Measurements from ENCODE around the gene P2RX4.
"Not testable (repeated sequence)": the region's sequence is repeated elsewhere in the genome, so short reads cannot be mapped to it uniquely, and the experiment has no call there.

P2RX4 gene, protein sequence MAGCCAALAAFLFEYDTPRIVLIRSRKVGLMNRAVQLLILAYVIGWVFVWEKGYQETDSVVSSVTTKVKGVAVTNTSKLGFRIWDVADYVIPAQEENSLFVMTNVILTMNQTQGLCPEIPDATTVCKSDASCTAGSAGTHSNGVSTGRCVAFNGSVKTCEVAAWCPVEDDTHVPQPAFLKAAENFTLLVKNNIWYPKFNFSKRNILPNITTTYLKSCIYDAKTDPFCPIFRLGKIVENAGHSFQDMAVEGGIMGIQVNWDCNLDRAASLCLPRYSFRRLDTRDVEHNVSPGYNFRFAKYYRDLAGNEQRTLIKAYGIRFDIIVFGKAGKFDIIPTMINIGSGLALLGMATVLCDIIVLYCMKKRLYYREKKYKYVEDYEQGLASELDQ

DNA sequence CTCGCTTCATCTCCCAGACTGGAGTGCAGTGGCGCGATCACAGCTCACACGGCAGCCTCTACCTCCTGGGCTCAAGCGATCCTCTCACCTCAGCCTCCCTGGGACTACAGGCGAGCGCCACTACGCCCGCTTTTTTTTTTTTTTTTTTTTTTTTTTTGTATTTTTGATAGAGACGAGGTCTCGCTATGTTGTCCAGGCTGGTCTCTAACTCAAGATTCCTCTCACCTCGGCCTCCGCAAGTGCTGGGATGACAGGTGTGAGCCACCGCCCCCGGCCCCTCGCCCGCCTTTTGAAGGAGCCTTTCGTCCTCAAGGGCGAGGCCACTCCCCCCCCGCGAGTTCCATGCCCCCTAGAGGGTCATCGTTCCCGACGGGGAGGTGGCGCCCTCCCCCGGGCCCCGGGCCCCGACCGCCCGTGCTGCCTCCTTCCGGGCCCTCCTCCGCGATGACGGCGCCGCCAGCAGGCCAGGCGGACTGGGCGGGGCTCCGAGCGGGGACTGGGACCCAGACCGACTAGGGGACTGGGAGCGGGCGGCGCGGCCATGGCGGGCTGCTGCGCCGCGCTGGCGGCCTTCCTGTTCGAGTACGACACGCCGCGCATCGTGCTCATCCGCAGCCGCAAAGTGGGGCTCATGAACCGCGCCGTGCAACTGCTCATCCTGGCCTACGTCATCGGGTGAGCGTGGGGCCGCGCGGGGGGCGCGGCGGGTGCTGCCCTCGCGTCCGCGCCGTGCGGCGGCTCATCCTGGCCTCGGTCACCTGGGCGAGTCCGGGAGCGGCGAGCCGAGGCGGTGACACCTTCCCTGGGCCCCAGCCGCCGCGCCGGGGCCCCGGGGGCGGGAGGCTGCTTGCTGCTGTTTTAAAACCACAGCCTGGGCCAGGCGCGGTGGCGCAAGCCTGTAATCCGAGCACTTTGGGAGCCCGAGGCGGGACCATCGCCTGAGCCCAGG, at the start of gene P2RX4:
Gene P2RX4 (plus strand): TSS at position 506 of the 949 bp plus-strand sequence. CDS start 36 bp downstream, at position 542.
- peak; percentile 94 for DNase-seq

DNA sequence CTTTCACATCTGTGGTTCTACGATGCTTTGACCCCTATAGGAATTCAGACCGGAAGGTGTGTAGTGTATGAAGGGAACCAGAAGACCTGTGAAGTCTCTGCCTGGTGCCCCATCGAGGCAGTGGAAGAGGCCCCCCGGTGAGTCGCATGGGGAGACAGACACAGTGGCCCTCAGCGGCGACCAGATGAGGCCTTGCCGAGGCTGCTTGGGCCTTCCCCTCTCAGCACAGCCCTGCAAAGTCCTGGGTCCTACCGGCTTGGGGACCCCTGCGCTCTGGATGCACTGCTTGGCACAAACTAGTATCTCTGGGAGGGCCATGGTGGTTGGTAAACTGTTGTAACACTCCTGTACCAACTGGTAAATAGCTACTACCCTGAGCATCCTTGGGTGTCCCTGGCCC, 47.5 kb upstream of the P2RX4 start:
- no peak for DNase-seq

DNA sequence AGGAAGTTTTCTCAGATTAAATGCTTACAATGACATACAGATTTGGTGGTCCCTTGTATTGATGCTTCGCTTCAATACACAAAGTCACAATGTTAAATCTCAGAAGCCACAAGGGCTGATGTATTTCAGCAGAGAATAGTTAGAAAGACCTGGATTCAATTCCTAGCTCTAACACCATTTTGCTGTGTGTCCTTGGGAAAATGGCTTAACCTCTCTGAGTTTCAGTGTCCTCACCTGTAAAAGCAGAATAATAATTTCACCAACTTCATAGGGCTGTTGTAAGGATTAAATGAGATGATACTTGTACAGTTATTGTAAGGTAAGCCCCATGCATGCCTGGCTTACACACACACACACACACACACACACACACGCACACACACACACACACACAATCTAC, 46.9 kb upstream of the P2RX4 start:
- DNase-seq: no peak

DNA sequence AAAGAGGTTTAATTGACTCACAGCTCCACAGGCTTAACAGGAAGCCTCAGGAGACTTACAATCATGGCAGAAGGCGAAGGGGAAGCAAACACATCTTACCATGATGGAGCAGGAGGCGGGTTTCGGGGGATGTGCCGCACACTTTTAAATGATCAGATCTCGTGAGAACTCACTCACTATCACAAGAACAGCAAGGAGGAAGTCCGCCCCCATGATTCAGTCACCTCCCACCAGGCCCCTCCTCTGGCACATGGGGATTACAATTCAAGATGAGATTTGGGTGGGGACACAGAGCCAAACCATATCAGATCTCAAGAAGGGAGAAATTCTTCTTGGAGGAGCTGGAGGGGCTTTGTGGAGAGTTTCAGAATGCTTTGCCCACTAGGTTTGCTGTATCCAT, 45.1 kb upstream of the P2RX4 start:
- not testable (repeated sequence) for DNase-seq

DNA sequence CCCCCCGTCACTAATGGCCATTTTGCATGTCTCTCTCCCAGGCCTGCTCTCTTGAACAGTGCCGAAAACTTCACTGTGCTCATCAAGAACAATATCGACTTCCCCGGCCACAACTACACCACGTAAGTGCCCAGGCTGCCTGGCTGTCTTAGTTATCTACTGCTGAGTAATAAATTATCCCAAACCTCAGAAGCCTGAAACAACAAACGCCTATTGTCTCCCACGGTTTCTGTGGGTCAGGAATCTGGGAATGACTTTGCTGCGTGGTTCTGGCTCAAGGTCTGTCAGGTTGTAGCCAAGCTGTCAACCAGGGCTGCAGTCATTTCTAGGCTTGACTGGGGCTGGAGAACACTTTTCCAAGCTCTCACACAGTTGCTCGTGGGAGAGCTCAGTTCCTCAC, 44.6 kb upstream of the P2RX4 start:
- no peak for DNase-seq

DNA sequence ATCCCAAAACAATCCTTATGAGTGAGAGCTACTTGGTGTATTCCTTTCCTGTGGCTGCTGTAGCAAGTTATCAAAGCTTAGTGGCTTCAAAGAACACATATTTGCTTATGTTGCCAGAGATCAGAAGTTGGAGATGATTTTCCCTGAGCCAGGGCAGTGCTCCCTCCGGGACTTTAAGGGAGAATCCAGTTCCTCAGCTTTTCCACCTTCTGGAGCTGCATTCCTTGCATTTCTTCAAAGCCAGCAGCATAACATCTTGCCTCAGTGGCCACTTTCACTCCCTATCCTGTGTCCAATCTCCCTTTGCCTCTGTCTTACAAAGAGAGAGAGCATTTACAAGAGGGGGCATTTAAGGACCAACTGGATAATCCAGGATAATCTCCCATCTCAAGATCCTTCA, 43.6 kb upstream of the P2RX4 start:
- no peak for DNase-seq

DNA sequence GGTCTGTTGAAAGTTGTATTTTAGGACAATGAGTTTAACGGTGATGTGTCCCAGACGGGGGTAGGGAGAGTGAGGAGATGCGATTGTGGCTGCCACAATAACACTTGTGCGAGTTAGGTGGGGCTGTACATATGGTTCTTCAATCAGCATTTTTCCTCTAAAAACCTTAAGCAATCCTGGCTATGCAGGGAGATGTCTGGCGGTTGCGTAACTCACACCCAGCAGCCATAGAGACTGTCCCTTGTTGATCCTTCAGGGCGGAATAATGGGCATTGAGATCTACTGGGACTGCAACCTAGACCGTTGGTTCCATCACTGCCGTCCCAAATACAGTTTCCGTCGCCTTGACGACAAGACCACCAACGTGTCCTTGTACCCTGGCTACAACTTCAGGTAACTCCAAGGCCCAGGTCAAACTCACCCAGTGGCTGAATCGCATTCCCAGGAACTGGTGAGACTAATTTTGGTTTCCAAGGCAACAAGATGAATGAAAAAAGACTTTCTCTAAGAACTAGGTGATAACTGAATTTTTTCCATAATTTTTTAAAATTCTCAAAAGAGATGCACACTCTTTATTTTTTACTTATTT, 42.6 kb upstream of the P2RX4 start:
- DNase-seq: no peak

DNA sequence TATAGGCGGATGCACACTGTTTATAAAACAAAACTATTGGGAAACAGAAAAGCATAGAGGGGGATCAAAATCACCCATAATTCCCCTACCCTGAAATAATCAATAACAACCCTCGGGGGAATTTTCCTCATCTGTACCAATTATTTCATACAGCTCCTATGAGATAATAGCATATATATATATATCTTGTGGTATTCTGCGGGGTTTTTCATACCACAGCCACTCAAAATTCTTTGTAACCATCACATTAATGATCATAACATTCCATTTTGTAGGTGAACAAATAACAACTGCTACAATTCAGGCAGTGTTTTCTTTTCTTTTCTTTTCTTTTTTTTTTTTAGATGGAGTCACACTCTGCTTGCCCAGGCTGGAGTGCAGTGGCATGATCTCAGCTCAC, 42.0 kb upstream of the P2RX4 start:
- no peak for DNase-seq

DNA sequence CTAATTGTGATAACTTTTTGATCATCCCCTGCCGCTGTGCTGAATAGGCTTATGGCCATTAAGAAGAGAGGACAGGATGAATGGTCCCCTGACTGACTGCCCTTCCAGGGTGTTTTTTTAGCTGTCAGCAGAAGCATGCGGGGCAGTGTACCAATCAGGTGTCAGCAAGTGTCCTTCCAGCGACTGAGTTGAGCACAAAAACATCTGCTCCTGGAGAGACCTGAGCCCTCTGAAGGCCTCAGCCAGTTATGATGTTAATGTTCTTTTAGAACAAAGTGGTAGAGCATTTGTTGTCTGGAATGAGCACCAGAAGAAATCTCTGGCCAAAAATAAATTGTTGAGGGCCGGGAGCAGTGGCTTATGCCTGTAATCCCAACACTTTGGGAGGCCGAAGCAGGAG, 39.8 kb upstream of the P2RX4 start:
- DNase-seq: no peak

DNA sequence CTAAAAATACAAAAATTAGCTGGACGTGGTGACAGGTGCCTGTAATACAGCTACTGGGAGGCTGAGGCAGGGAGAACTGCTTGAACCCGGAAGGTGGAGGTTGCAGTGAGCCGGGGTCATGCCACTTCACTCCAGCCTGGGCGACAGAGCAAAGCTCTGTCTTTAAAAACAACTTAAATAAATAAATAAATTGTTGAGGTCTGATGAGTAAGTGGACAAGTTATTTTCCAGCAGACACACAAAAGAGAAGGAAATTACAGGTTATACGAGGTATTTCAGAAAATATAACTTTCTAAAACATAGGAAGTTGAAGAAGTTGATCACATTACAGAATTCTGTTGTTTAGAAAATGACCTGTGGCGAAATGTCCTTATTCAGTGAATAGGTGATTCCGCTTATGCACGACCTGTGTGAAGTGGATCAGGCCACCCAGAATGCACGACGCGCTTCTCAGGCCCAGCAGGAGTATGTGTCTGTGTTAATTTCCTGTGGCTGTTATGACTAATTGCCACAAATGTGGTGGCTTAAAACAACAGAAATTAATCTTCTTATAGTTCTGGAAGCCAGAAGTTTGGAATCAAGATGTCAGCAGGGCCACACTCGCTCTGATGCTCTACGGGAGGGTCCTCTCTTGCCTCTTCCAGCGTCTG, 39.2 kb upstream of the P2RX4 start:
- DNase-seq: no peak

DNA sequence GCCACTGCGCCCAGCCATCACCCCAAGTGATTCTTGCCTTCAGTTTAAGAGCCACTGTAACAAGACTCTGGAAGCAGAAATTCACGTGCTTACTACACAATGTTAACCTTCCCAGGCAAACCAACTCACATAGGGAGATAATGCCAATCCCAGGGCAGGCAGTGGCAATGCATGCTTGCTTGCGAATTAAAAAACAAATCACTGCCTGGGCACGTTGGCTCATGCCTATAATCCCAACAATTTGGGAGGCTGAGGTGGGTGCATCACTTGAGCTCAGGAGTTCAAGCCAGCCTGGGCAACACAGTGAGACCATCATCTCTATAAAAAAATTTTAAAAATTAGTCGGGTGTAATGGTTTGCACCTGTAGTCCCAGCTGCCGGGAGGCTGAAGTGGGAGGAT, 37.8 kb upstream of the P2RX4 start:
- no peak for DNase-seq

DNA sequence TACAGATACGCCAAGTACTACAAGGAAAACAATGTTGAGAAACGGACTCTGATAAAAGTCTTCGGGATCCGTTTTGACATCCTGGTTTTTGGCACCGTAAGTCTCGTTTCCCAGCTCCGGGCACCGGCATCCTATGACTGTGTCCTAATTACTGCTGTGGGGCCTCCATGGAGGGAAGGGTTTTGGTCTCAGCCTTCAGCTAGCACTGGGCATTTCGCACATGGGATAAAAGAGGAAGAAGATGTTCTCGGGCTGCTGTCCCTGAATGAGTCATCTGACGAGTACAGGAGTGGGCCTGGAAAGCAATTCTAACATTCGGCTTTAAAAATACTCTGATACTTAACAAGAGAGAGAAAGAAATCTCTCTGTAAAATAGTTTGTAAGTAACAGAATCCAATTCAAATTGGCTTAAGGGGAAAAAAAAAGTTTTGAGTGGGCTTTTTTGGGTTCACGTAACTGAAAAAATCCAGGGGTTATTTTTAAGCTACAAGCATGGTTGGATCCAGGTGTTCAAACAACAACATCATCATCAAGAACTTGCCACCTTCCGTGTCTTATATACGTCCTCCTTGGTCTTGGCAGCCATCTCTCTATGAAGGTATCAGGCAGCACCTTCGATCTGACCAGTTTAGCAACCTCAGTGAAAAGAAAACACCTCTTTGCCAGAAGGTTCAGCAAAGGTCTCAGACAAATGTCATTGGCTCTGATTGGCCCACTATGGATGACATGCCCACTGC, 34.4 kb upstream of the P2RX4 start:
- DNase-seq: no peak

DNA sequence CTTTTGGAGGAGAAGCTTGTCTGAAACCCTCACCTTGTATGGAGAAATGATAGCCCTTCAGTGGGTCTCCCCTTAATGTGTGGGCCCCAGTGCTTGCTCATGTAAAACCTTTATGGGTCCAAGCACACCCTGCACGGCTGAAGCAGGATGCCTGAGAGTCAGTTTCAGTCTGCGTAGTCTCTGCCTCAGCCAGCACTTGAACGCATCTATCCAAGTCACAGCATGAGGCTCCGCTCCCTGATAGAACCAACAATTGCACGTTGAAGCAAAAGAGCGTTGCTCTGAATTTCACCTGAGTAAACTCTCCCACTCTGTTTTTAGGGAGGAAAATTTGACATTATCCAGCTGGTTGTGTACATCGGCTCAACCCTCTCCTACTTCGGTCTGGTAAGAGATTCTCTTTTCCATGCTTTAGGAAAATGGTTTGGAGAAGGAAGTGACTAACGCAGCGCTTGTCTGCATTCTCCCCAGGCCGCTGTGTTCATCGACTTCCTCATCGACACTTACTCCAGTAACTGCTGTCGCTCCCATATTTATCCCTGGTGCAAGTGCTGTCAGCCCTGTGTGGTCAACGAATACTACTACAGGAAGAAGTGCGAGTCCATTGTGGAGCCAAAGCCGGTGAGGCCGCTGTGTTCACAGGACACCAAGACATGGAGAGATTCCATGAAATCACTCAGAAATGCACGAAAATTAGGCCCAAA, 33.0 kb upstream of the P2RX4 start:
- no peak for DNase-seq

DNA sequence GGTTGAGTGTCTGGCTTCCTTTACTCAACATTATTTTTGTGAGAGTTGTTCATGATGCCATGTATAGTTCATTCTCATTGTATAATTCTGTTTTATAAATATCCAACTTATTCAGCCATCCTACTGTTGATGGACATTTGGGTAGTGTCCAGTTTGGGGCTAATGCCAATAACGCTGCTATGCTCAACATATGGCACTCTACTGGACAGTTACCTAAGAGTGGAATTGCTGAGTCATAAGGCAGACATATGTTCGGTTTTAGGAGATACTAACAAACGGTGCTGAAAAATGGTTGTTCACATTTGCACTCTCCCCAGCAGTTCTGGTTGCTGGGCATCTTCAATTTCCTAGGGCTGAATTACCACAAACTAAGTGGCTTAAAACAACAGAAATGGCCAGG, 28.7 kb upstream of the P2RX4 start:
- no peak for DNase-seq

DNA sequence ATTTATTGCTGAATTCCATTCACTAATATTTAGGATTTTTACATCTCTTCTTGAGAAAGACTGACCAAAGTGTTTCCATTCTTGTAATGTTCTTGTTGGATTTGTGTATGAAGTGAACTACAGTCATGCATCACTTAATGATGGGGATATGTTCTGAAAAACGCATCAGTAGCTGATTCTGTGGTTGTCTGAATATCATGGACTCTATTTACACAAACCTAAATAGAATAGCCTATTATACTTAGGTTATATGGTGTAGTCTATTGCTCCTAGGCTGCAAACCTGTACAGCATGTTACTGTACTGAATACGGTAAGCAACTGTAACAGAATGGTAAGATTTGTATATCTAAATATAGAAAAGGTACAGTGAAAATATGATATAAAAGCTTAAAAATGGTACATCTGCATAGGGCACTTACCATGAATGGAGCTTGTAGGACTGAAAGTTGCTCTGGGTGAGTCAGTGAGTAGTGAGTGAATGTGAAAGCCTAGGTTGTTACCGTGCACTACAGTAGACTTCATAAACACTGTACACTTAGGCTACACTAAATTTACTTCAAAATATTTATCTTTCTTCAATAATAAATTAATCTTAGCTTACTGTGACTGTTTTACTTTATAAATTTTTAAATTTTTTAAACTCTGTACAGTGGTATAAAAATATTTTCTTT, 27.6 kb upstream of the P2RX4 start:
- no peak for DNase-seq

DNA sequence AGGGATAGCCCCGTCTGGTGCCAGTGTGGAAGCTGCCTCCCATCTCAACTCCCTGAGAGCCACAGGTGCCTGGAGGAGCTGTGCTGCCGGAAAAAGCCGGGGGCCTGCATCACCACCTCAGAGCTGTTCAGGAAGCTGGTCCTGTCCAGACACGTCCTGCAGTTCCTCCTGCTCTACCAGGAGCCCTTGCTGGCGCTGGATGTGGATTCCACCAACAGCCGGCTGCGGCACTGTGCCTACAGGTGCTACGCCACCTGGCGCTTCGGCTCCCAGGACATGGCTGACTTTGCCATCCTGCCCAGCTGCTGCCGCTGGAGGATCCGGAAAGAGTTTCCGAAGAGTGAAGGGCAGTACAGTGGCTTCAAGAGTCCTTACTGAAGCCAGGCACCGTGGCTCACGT, 25.5 kb upstream of the P2RX4 start:
- no peak for DNase-seq

DNA sequence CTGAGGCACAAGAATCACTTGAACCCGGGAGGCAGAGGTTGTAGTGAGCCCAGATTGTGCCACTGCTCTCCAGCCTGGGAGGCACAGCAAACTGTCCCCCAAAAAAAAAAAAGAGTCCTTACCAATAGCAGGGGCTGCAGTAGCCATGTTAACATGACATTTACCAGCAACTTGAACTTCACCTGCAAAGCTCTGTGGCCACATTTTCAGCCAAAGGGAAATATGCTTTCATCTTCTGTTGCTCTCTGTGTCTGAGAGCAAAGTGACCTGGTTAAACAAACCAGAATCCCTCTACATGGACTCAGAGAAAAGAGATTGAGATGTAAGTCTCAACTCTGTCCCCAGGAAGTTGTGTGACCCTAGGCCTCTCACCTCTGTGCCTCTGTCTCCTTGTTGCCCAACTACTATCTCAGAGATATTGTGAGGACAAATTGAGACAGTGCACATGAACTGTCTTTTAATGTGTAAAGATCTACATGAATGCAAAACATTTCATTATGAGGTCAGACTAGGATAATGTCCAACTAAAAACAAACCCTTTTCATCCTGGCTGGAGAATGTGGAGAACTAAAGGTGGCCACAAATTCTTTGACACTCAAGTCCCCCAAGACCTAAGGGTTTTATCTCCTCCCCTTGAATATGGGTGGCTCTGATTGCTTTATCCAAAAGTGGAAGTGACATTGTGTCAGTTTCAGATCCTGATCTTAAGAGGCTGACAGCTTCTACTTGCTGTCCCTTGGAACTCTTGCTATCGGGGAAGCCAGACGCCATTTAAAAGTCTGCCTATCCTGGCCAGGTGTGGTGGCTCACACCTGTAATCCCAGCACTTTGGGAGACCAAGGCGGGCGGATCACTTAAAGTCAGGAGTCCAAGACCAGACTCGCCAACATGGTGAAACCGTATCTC, 24.7 kb upstream of the P2RX4 start:
- no peak for DNase-seq

DNA sequence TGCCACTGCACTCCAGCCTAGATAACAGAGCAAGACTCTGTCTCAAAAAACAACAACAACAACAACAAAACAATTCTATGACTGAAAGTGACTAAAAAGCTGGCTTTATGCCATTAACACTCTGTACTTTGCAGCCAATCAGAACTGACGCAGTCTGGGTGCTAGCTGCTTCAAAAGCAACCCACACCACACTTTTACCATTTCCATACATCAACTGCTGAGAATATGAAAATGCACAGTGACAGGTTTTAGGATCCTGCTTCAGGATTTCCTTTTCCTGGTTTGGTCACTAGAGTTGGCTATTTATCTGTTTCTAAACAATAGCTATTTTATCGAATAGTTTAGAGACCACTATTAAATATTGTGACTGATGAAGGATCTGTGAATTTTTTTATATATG, 23.1 kb upstream of the P2RX4 start:
- DNase-seq: no peak

DNA sequence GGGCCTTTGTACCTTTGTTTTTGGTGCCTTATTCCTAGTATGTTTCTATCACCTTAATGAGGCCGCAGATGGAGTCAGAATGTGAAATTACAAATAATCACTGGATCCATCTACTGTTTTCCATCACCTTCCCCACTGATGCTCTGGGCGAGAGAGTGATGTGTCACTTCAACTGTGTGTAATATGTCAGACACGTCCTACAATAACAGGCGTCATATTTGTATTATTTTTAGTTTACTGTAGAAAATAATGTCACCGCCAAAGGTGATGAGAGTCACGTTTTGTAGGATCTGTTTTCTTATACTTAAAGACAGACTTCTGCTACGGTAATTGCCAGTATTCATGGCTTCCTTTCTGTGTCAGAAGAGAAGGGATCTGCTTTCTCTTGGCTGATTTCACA, 22.4 kb upstream of the P2RX4 start:
- DNase-seq: no peak

DNA sequence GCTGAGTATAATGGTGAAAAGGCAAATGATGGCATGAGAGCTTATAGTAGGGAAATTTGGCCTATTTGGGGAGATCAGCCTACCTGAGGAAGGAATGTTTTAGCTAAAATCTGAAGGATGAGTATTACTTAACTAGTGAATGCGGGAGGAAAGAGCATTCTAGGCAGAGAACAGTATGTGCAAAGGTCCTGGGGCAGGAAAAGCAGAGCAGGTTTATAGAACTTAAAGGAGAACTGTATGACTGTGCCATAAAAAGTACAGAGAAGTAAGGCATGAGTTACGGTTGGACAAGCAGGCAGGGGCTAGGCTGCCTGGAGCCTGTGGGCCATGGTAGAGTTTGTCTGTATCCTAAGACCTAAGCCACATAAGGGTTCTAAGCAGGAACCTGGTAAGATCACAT, 21.7 kb upstream of the P2RX4 start:
- no peak for DNase-seq
